Measurements from ENCODE around the gene TMEM14A. TPM values are rescaled to one million over a fixed set of nuclear protein-coding genes. Genes with fewer than 3 reads are reported as not detected.

The TMEM14A gene
- polyA plus RNA-seq, 1 donor from 2014 or later = 326 TPM

DNA sequence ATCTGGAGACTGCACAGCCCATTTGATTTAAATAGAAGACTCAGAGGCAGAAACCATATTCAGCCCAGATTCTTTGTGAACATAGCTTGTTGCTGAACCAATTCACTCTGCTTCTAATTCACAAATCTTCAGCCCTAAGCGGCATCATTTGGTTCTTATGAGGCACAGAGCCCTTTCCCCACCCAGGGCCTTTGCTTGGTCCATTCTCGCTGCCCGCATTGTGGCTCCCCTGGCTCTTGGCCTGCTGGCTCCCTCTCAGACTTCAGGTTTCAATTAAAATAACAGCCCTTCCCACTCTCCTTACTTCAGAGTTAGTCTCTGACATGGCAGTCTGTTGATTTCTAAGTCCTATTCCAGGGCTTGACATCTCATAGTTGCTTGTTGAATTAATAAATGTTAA lies 9.4 kb upstream of the TMEM14A start:
- H3F3A ChIP-seq (ENCODE audit: insufficient read depth, low read length, poor library complexity, severe bottlenecking) = no peaks in the 10 kb centered on the region
- no peaks in the 10 kb centered on the region for H3K9me2 ChIP-seq (ENCODE audit: insufficient read depth, low read length)
- no peak overlapping the region for H2AFZ ChIP-seq (ENCODE audit: low read depth, low read length)
- no peaks in the 10 kb centered on the region for H3K27me3 ChIP-seq (ENCODE audit: insufficient read depth, low read depth, low read length)
- no peaks in the 10 kb centered on the region for H4K20me1 ChIP-seq (ENCODE audit: insufficient read depth)
- no peak overlapping the region for H3K4me3 ChIP-seq (ENCODE audit: low read length)
- H3K36me3 ChIP-seq (ENCODE audit: insufficient read depth, low read length) = no peaks in the 10 kb centered on the region
- H3K79me2 ChIP-seq (replicated peaks; ENCODE audit: insufficient read depth, low read length) = no peaks in the 10 kb centered on the region
- H3K4me2 ChIP-seq (ENCODE audit: low read length) = no peak overlapping the region
- no peak overlapping the region for H3K9ac ChIP-seq (ENCODE audit: low read length)
- no peaks in the 10 kb centered on the region for H3K9me3 ChIP-seq (ENCODE audit: low read length)
- H3K27ac ChIP-seq (ENCODE audit: low read length) = no peak overlapping the region
- TF ChIP-seq SMC3 (conservative IDR thresholded peaks at IDR 0.05; ENCODE audit: poor library complexity) (no peak), RAD21 (conservative IDR thresholded peaks at IDR 0.05) (no peak), TAF1 (IDR thresholded peaks at IDR 0.05; ENCODE audit: low read depth) (no peak), EZH2 (IDR thresholded peaks at IDR 0.05; ENCODE audit: borderline replicate concordance, insufficient read depth, low read length, poor library complexity, severe bottlenecking) (no peak), MXI1 (conservative IDR thresholded peaks at IDR 0.05; ENCODE audit: poor library complexity, severe bottlenecking) (no peak), EP300 (conservative IDR thresholded peaks at IDR 0.05; ENCODE audit: poor library complexity, severe bottlenecking) (no peak), POLR2AphosphoS5 (IDR thresholded peaks at IDR 0.05) (no peak)
- TF ChIP-seq, protein P1, sequence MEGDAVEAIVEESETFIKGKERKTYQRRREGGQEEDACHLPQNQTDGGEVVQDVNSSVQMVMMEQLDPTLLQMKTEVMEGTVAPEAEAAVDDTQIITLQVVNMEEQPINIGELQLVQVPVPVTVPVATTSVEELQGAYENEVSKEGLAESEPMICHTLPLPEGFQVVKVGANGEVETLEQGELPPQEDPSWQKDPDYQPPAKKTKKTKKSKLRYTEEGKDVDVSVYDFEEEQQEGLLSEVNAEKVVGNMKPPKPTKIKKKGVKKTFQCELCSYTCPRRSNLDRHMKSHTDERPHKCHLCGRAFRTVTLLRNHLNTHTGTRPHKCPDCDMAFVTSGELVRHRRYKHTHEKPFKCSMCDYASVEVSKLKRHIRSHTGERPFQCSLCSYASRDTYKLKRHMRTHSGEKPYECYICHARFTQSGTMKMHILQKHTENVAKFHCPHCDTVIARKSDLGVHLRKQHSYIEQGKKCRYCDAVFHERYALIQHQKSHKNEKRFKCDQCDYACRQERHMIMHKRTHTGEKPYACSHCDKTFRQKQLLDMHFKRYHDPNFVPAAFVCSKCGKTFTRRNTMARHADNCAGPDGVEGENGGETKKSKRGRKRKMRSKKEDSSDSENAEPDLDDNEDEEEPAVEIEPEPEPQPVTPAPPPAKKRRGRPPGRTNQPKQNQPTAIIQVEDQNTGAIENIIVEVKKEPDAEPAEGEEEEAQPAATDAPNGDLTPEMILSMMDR (IDR thresholded peaks at IDR 0.05; ENCODE audit: poor library complexity, severe bottlenecking) = no peak
- TF ChIP-seq, protein P2, sequence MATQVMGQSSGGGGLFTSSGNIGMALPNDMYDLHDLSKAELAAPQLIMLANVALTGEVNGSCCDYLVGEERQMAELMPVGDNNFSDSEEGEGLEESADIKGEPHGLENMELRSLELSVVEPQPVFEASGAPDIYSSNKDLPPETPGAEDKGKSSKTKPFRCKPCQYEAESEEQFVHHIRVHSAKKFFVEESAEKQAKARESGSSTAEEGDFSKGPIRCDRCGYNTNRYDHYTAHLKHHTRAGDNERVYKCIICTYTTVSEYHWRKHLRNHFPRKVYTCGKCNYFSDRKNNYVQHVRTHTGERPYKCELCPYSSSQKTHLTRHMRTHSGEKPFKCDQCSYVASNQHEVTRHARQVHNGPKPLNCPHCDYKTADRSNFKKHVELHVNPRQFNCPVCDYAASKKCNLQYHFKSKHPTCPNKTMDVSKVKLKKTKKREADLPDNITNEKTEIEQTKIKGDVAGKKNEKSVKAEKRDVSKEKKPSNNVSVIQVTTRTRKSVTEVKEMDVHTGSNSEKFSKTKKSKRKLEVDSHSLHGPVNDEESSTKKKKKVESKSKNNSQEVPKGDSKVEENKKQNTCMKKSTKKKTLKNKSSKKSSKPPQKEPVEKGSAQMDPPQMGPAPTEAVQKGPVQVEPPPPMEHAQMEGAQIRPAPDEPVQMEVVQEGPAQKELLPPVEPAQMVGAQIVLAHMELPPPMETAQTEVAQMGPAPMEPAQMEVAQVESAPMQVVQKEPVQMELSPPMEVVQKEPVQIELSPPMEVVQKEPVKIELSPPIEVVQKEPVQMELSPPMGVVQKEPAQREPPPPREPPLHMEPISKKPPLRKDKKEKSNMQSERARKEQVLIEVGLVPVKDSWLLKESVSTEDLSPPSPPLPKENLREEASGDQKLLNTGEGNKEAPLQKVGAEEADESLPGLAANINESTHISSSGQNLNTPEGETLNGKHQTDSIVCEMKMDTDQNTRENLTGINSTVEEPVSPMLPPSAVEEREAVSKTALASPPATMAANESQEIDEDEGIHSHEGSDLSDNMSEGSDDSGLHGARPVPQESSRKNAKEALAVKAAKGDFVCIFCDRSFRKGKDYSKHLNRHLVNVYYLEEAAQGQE (IDR thresholded peaks at IDR 0.05; ENCODE audit: borderline replicate concordance) = no peak

DNA sequence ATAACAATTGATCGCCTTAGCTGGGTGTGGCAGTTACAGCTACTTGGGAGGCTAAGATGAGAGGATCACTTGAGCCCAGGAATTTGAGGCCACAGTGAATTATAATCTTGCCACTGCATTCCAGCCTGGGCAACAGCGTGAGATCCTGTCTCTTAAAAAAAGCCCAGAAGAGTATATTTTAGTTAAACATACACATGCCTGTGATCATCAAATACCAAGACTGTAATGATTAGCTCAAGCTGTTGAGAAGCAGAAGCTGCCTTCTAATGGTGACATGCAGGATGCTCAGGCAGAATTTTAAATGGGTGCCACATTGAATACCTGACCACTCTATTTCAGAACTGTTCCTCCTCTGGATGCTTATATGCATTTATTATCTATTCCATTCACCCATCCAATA lies 8.9 kb upstream of the TMEM14A start:
- no peak overlapping the region for H2AFZ ChIP-seq (ENCODE audit: low read depth, low read length)

More for the DNA sequence above, 8.9 kb upstream of the TMEM14A start:
- Histone ChIP-seq H3K4me3 (ENCODE audit: low read length) (no peak overlapping the region), H3K79me2 (replicated peaks; ENCODE audit: insufficient read depth, low read length) (no peaks in the 10 kb centered on the region), H3K36me3 (ENCODE audit: insufficient read depth, low read length) (no peaks in the 10 kb centered on the region), H3K27ac (ENCODE audit: low read length) (no peak overlapping the region), H3K27me3 (ENCODE audit: insufficient read depth, low read depth, low read length) (no peaks in the 10 kb centered on the region), H3K9me3 (ENCODE audit: low read length) (no peaks in the 10 kb centered on the region), H3K9me2 (ENCODE audit: insufficient read depth, low read length) (no peaks in the 10 kb centered on the region), H3K4me2 (ENCODE audit: low read length) (no peak overlapping the region), H3K9ac (ENCODE audit: low read length) (no peak overlapping the region), H3F3A (ENCODE audit: insufficient read depth, low read length, poor library complexity, severe bottlenecking) (no peaks in the 10 kb centered on the region), H4K20me1 (ENCODE audit: insufficient read depth) (no peaks in the 10 kb centered on the region)
- TF ChIP-seq EP300 (conservative IDR thresholded peaks at IDR 0.05; ENCODE audit: poor library complexity, severe bottlenecking) (no peak), TAF1 (IDR thresholded peaks at IDR 0.05; ENCODE audit: low read depth) (no peak), RAD21 (conservative IDR thresholded peaks at IDR 0.05) (no peak), MXI1 (conservative IDR thresholded peaks at IDR 0.05; ENCODE audit: poor library complexity, severe bottlenecking) (no peak)
- TF ChIP-seq, protein P2 (IDR thresholded peaks at IDR 0.05; ENCODE audit: borderline replicate concordance) = no peak

Data from neural cell (in vitro differentiated cells).